Measurements from ENCODE around the gene BTG1. TPM values are rescaled to one million over a fixed set of nuclear protein-coding genes. Genes with fewer than 3 reads are reported as not detected.
A peak's percentile ranks its signal among the peaks of the same experiment; 100 is the strongest.

The BTG1 gene, protein sequence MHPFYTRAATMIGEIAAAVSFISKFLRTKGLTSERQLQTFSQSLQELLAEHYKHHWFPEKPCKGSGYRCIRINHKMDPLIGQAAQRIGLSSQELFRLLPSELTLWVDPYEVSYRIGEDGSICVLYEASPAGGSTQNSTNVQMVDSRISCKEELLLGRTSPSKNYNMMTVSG
- total RNA-seq: 97.2 TPM
- long read RNA-seq, full-length matches to known transcripts: 105 of 107 reads
- long read RNA-seq, partial matches to known transcripts: 0 of 107 reads
- long read RNA-seq, other reads (novel, unspliced or antisense): 2 of 107 reads

DNA sequence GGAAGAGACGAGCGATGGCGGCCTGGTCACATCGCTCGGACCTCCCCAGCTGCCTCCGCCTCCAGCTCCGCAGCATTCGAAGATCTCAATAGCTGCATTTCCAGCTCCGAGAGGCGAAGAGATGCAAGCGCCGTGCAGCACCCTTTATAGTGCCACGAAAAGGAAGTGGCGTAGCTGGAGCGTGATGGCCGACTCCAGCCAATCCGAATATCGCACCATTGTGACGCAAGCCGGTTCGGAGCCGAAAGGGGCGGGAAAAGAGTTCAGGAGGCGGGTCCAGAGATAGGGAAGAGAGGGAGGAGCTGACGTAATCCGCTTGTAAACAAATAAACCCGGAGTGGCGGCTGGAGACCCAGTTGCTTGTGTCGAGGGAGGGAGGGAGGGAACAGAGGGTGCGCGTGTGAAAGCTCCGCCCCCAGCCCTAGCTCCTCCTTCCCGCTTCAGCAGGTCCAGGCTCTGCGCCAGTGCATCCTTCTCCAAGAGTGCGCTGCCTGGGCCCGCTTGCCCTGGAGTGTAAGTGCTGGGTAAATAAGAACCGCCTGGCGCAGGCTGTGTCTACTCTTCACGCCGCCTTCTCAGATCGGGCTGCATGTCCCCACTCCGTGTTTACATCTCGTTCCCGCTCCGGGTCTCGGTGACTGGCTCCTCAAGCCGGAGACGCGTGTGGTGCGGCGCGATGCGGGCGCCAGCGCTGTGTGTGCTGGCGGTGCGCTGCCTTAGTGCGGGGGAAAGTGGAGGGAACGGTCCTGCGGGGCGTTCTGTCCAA, at the start of gene BTG1:
TSS of gene BTG1 (minus strand) at position 116 of the 766 bp plus-strand sequence. CDS start 311 bp downstream, outside the sequence.
- peak; percentile 99 for DNase-seq (ENCODE audit: low spot score)

DNA sequence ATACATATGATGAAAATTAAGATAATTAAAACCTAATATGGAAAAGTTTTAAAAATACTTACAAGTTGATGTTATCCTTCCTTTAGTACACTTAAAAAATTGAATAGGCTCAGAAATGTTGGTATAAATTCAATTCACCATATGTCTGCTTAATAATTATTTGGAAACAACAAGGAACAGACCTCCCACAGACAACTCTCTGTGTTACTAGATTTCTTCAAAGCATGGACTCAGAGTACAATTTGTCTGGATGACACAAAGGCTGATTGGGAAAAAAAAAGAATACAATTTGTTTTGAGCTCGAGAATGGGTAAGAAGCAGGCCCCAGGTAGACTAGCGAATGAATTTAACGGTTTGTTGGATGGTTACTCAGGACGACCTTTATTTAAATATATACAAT, 48.9 kb upstream of the BTG1 start:
- no peak for DNase-seq (ENCODE audit: low spot score)

DNA sequence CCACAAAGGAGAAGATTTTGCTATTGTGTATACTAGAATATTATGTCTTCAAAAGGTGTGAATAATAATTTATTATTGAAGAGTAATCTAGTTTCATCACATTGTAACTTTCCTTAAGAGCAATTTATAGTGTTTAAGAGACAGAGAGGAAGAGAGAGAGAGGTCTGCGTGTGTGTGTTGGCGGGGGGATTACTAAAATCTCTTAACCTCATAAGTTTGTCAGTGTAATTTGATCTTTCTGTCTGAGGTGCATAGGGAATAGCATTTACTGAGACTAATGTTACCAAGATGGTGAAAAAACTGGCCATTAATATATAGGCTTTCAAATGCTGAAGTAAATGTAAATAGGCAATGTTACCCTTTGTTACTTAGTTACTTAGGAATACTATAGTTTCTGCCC, 48.2 kb upstream of the BTG1 start:
- no peak for DNase-seq (ENCODE audit: low spot score)

DNA sequence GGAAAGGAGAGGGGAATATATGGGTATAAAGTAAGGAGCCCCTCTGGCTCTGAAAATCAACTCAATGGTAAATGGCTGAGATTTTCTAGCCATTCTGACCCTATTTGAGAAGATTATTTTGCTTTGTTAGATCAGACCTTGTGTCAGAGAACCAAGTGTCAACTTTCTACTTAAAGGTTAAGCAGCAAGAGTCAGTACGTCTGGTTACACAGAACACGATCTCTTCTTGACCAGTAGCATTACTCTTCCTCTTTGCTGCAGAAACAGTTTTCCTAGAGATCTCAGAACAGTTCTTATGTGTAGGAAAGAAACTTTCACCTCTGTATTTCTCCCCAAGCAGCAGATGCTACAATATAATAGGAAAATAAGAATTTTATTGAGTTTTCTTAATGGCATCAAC, 47.4 kb upstream of the BTG1 start:
- no peak for DNase-seq (ENCODE audit: low spot score)

DNA sequence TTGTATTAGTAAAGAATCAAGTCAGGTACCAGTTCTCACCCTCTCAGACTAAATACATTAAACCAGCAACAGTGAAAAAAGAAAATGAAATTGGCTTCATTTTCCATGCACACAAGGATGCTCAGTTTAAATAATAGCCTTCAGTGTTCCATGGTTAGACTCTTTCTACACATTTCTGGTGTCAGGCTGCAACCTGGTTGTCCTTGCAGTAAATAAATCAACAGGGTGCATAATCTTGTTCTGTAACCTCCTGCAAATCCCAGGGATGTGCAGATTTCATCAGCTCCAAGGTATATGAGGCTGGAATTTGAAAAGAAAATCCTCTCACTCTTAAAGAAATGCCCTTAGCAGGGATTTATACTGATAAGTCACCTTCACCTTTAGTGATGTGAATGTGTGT, 46.7 kb upstream of the BTG1 start:
- DNase-seq (ENCODE audit: low spot score): no peak

DNA sequence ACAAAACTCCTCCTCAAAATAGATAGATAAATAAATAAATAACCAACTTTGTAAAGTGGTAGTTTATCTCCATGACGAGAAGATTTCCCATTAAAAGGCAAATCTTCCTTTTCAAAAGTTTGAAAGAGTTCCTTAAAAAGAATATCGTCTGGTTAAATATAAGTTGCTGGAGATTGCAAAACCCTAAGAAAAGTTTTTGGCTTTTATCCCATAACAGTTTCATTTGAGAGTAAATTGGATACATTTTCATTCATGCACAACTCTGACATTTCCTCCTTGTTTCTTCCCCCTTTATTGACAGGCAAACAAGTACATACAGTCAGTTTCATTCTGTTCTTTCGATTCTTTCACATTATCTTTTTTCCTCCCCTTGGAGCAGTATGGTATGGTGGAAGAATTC, 45.4 kb upstream of the BTG1 start:
- no peak for DNase-seq (ENCODE audit: low spot score)

DNA sequence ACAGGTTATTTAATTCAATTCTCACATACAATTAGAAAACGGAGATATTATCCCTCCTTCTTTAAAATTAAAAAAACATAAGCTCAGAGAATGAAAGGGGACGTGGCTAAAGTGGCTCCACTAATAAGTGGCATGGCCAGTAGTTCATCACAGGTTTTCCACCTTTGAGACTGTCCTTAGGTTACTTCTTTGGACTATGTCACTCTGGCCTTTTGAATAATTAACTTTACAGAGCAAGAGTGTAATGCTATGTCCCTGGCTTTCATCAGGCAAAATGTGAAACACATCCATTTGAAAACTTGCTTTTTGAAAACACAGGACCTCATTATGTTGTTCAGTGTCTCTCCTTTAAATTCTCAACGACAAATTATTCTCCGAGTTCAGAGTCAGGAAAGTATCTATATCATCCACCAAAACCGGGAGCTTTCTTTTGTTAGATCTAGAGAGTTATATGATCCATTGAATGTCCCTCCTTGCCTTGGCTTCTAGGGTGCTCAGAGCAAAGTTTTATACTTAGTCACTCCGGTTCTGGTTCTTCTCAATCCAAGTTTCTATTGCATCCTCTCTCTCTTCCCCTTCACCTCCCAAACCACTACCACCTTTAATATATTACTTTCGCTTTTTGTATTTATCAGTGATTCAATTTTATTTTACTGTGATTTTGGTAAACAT, 43.0 kb upstream of the BTG1 start:
- DNase-seq (ENCODE audit: low spot score): no peak

DNA sequence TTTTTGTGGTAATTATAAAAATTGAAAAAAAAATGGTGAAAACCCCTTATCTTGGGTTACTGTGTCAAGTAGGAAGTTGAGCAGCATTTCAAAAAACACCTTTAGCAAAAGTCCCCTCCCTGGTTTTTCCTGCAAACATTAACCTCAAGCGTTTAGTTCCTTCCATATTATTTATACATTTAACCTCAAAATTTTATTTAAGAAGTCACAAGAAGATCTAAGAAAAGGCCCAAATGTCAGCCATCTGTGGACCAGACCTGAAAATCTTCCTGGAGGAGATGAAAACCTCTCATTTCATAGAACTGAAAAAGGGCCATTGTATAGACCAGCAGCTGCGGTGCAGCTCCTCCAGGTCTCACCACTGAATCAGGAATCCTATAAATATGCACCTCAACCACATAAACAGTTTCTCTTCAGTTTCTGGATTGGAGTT, 40.4 kb upstream of the BTG1 start:
- no peak for DNase-seq (ENCODE audit: low spot score)

DNA sequence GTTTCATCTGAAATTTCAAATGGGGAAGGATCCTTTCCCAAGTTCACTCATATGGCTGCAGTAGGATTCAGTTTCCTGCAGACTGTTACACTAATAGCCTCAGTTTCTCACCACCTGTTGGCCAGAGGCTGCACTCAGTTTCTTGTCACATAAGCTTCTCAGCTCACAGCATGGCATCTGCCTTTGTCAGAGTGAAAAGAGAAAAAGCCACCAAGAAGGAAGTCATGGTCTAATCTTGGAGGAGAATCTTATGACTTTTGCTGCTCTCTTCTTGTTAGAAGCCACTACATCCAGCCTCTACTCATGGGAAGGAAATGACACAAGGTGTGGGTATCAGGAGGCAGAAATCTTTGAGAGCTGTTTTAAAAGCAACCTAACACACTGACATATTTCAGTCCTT, 39.4 kb upstream of the BTG1 start:
- DNase-seq (ENCODE audit: low spot score): no peak

DNA sequence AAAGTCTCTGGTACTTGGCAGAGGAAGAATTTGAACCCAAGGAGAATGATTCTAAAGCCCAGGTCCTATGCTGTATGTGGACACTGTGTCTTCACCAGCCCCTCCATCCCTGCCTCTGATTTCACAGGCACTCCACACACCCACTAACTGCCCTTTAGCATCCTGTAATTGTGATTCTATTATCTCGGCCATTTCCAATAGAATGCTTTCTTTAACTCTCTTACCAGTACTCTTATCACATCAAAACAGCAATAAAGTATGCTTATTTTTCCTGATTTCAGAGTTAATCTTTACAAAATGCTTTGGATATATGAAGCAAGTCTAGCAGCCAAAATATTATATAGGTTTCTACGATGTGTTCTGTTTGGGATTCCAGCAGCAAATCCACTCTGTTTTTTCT, 37.9 kb upstream of the BTG1 start:
- no peak for DNase-seq (ENCODE audit: low spot score)

DNA sequence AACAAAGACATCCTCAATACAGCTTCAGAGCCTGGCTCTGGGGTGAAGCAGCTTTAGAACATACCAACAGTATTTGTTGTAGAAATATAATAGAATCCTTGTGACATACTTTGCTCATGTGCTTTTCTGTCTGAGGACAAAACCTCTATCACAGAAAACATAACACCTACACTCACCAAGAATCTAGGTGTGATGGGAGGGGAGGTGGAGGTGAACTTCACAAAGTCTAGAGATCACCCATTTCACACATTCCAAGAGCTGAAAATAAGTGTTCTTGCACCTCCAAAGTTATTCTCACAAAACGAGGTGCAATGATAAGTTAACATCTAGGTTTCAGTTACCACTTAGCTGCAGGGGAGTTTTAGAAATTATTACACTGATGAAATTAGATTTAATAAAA, 32.7 kb upstream of the BTG1 start:
- no peak for DNase-seq (ENCODE audit: low spot score)

DNA sequence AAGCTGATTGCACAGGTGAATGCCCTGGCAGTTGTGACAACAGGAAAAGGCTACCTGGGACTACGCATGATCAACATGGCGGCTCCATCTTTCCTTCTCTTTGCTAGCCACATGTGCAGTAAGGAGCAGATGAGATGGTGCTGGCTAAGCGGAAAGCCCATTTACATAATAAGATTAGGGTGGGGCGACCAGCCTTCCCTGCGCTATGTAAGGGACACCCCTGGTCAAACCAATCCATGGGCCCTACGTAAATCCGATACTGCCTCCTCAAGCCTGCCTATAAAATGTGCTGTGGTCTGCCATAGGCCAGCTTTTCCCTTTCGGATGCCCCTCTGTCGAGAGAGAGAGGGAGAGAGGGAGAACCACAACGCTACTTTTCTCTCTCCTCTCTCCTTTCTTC, 31.0 kb upstream of the BTG1 start:
- no peak for DNase-seq (ENCODE audit: low spot score)

DNA sequence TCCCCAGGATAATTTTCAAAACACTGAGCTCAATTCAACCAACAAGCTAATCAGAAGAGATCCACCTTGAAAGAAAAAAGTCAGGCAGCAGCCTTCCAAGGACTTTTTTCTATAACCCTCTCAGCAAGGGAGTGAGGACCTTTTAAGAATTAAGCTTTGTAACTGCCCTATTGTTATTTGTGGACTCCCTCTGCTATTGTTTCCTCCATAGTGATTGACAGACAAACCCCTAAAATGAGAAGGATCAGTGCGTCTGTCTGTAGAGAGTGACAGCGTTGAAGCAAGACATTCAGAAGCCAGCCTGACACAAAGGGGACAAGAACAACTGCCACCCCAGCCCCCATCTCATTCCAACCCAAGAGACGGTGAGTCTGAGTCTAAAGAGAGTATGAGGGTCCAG, 30.3 kb upstream of the BTG1 start:
- DNase-seq (ENCODE audit: low spot score): no peak

DNA sequence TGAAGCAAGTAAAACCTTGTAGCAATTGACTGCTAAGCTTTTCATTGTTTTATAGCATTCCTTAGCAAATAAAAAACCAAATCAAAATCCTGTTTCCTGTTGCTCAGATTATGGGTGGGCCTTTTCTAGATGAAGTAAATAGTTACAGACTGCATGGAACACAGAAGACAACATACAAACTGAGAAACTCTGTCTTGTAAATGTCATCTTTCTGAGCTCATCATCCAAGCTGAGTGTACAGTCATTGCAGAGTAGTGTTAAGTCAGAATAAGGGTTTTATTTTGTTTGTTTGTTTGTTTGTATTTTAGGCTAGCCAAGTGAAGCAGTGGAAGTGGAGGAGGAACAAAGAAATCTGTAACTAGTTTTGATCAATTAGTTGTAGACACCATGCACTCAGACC, 24.4 kb upstream of the BTG1 start:
- no peak for DNase-seq (ENCODE audit: low spot score)

DNA sequence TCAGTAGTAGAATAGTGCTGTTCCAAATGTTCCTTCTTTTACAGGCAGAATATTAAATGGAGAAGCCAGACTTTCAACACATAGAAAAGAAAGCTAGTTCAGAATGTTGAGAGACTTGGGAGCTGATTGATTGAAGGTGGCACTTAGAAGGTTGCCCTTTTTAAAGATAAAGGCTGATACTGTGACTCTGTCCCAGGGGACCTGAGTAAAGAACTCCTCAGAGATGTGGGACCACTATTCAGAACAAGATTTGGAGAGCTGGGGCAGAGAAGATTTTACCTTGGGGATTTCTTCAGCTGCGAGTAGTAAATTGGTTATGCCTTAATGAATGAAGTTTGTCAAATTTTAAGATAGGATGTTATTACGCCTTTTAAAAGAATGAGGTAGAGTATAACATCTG, 21.4 kb upstream of the BTG1 start:
- no peak for DNase-seq (ENCODE audit: low spot score)

DNA sequence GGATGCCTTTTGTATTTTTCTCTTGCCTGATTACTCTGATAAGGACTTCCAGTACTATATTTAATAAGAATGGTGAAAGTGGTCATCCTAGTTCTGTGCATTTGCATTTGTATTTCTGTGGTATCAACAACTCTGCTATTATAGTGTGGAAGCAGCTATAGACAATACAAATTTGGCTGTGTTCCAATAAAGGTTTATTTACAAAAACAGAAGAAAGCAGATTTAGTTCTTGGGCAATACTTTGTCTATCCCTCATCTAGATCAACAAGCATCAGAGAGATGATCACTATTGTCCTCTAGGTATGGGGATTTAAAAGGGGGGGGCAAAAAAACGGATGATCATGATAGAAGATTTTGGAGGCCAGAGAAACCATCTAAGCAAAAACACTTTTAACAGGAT, 19.1 kb upstream of the BTG1 start:
- DNase-seq (ENCODE audit: low spot score): no peak

DNA sequence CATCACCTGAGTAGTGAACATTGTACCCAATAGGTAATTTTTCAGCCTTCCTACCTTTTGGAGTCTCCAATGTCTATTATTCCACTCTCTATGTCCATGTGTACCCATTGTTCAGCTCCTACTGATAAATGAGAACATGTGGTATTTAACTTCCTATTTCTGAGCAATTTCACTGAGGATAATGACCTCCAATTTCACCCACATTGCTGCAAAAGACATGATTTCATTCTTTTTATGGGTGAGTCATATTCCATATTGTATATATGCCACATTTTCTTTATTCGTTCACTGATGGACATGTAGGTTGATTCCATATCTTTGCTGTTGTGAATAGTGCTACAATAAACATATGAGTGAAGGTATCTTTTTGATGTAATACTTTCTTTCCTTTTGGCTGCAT, 16.4 kb upstream of the BTG1 start:
- no peak for DNase-seq (ENCODE audit: low spot score)

DNA sequence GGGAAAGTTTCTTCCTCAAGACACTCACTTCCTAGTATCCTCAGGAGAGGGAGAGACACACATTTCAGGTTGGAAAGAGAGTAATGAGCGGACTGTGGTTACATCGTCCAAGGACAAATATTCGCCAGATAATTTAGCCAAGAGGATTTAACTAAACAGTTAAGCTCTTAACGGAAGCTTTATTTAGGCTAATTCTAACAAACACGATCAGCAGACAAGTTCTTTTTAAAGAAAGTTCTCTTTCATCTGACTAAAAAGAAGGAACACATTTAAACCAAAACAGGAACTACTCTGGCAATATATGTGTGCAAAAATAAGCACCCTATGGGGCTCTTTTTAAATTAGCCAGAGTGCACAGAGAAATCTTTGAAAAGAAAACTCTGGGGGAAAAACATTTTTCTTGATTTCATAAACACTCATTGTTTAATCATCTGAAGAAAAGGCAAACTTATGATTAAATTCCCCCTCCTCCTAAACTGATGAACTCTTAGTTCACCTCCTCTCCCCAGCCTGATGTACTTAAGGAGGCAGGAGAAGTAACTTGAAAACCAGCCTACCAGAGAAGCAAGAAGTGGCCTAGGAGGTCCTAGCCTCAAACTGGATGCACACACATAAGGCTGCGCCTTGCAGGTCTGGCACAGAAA, 13.3 kb upstream of the BTG1 start:
- no peak for DNase-seq (ENCODE audit: low spot score)

DNA sequence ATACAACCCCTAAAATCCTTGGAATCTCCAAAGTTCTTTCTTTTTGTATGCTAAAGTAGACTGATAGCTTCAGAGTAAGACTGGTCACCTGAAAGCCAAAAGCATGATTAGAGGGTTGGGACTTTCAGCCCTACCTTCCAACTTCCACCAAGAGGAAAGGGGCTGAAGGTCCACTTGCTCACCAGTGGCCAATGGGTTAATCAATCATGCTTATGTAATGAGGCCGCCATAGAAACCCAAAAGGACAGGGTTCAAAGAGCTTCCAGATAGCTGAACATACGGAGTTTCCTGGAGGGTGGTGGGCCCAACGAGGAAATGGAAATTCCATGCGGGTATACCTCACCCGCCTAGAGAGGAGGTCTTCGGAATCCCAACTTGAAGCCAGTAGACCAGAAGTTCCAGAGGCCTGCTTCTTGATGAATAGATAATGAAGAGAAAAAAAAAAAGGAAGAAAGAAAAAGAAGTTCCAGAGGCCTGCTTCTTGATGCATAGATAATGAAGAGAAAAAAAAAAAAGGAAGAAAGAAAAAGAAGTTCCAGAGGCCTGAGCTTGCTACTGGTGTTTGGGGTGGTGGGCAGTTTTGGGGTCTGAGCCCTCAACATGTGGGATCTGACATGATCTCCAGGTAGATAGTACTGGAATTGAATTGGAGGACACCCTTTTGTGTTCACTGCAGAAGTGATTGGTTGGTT, 11.2 kb upstream of the BTG1 start:
- no peak for DNase-seq (ENCODE audit: low spot score)

DNA sequence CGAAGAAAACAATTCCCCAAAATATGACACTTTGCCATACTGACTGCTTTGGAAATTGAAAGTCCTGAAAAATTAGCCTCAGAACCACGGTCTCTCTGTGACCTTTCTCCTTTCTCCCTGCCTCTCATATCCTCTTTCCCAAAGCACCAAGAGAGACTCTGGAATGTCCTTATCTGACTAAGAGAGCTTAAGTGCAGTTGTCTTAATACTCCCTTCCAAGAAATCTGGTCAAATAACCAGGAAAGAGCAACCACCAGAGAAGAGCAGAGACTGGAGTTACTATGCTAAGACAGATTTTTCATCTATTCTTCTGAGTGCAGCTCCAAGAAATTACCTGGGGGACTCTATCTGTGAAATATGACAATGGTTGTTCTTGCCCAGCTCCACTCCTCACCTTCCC, 10.5 kb upstream of the BTG1 start:
- no peak for DNase-seq (ENCODE audit: low spot score)

DNA sequence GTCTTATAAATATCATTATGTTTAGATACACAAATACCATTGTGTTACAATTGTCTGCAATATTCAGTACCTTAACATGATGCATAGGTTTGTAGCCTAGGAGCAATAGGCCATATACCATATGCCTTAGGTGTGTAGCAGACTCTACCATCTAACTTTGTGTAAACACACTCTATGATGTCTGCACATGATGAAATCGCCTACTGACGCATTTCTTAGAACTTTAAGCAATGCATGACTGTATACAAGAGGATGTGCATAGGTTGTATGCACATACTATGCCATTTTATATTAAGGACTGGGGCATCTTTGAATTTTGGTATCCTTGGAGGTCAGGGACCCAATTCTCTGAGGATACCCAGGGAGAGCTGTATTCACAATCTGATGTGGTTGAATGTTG, 10.1 kb upstream of the BTG1 start:
- DNase-seq (ENCODE audit: low spot score): no peak

Measured in mesenteric fat pad (tissue), 1 donor.